GM12891 (cell line): ENCODE data around the gene TEX26.

Source experiments
- POLR2A ChIP-seq: IDR thresholded peaks from 2 replicates; pipeline ENCODE4 v1.6.1; 2011; ENCODE audit warnings: low read depth, low read length, control low read depth
- POLR2AphosphoS5 ChIP-seq: IDR thresholded peaks from 2 replicates; pipeline ENCODE4 v1.6.1; 2011; ENCODE audit warnings: low read depth, low read length, control low read depth
- TAF1 ChIP-seq: IDR thresholded peaks from 2 replicates; pipeline ENCODE4 v1.6.1; 2011; ENCODE audit warnings: low read depth, low read length, control low read depth

DNA sequence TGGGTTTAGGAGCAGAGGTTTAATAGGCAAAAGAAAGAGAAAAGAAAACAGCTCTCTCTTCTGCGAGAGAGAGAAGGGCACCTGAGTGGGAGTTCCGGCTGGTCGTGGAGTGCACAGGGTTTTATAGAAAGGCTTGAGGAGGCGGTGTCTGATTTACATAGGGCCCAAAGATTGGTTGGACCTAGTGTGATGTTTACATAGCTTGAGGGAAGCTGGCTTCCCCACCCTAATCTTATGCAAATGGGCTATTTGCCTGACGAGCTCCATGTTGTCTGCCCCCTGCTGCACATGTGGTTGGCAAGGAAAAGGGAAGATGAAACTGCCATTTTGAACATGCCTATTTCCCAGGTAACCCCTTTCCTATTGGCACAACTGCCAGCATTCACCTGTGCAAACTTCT, 47.9 kb upstream of the TEX26 start:
- TF ChIP-seq TAF1 (no peak), POLR2AphosphoS5 (no peak), POLR2A (no peak)
